PC-9 (cell line): ENCODE data around the gene MYH2.

Experiments
- CTCF ChIP-seq: fragments of 200-600 bp; sonication (generic); conservative IDR thresholded peaks from 2 replicates; pipeline ENCODE4 v1.6.1; 2017; ENCODE audit warnings: mixed run types, antibody characterized with exemption, mild to moderate bottlenecking, moderate library complexity
- EZH2 ChIP-seq: fragments of 200-600 bp; sonication (generic); IDR thresholded peaks from 2 replicates; pipeline ENCODE4 v1.8.0; 2017; ENCODE audit warnings: antibody characterized with exemption, low read depth

- TF ChIP-seq CTCF: no peak
- no peak for TF ChIP-seq EZH2
Observed at GRCh38 chr17:10579270-10579669, 29.8 kb upstream of the MYH2 start.
